ENCODE measurements around the gene MGAT5.
A peak's percentile ranks its signal among the peaks of the same experiment; 100 is the strongest.

Gene MGAT5

GRCh38 chr2:134489732-134490384 is 236.0 kb downstream of the MGAT5 start:
- no peak overlapping the region for H3K4me3 ChIP-seq (ENCODE audit: low read length)
- TF ChIP-seq, protein P1, sequence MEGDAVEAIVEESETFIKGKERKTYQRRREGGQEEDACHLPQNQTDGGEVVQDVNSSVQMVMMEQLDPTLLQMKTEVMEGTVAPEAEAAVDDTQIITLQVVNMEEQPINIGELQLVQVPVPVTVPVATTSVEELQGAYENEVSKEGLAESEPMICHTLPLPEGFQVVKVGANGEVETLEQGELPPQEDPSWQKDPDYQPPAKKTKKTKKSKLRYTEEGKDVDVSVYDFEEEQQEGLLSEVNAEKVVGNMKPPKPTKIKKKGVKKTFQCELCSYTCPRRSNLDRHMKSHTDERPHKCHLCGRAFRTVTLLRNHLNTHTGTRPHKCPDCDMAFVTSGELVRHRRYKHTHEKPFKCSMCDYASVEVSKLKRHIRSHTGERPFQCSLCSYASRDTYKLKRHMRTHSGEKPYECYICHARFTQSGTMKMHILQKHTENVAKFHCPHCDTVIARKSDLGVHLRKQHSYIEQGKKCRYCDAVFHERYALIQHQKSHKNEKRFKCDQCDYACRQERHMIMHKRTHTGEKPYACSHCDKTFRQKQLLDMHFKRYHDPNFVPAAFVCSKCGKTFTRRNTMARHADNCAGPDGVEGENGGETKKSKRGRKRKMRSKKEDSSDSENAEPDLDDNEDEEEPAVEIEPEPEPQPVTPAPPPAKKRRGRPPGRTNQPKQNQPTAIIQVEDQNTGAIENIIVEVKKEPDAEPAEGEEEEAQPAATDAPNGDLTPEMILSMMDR (IDR thresholded peaks at IDR 0.05; ENCODE audit: insufficient read depth, low read depth, low read length, missing control alignments), result no peak
- no peak for DNase-seq (ENCODE audit: low read depth)

GRCh38 chr2:134490559-134490958 is 236.7 kb downstream of the MGAT5 start:
- TF ChIP-seq, protein P1 (IDR thresholded peaks at IDR 0.05; ENCODE audit: insufficient read depth, low read depth, low read length, missing control alignments), result no peak
- no peak overlapping the region for H3K4me3 ChIP-seq (ENCODE audit: low read length)
- DNase-seq (ENCODE audit: low read depth), result no peak

DNA sequence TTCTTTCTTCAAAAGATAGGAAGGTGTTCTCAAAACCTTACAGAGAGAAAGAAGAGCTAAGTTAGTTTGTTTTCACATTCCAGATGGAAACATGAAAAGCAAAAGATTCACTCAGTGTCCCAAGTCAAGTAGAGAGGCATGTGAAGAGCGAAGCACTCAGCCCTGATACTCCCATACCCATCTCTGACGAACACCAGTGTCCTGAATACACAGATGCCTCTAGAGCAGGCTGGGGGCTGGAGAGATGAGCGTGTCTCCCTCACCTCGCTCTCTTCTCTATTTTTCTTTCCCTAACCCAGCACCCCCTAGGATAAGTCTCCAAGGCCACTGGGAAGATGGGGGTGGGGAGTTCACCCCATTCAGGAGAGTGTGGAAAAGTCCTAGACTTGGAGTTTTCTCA is 237.2 kb downstream of the MGAT5 start:
- DNase-seq (ENCODE audit: low read depth), result no peak
- H3K4me3 ChIP-seq (ENCODE audit: low read length), result no peak overlapping the region
- TF ChIP-seq, protein P1 (IDR thresholded peaks at IDR 0.05; ENCODE audit: insufficient read depth, low read depth, low read length, missing control alignments), result no peak

GRCh38 chr2:134491771-134492441 is 238.0 kb downstream of the MGAT5 start:
- TF ChIP-seq, protein P1 (IDR thresholded peaks at IDR 0.05; ENCODE audit: insufficient read depth, low read depth, low read length, missing control alignments), result peak; percentile 44
- DNase-seq (ENCODE audit: low read depth), result peak; percentile 32
- no peak overlapping the region for H3K4me3 ChIP-seq (ENCODE audit: low read length)

DNA sequence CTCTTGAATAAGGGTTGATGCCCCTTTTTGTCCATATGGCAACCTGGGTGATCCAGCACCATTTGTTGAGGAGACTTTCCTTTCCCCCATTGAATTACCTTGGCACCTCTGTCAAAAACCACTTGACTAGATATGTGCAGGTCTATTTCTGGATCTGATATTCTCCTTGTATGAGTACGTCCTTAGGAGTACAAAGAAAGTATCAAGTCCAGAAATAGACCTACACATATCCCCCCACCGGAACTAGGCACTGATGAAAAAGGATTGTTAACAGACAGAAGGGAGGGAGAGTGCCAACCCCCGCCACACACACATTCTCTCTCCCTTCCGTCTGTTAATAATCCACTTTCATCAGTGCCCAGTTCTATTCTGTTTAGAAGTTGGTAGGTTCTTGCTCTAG is 239.9 kb downstream of the MGAT5 start:
- TF ChIP-seq, protein P1 (IDR thresholded peaks at IDR 0.05; ENCODE audit: insufficient read depth, low read depth, low read length, missing control alignments), result no peak
- DNase-seq (ENCODE audit: low read depth), result no peak

GRCh38 chr2:134498654-134499053 is 244.8 kb downstream of the MGAT5 start:
- TF ChIP-seq, protein P1 (IDR thresholded peaks at IDR 0.05; ENCODE audit: insufficient read depth, low read depth, low read length, missing control alignments), result no peak
- no peak overlapping the region for H3K4me3 ChIP-seq (ENCODE audit: low read length)
- DNase-seq (ENCODE audit: low read depth), result no peak

More for the DNA sequence above, 239.9 kb downstream of the MGAT5 start:
- no peak overlapping the region for H3K4me3 ChIP-seq (ENCODE audit: low read length)

Data from epithelial cell of esophagus (primary cell).